Ovary (tissue), 3 donors: ENCODE measurements around the gene UNC5C.

Experiments used
- CTCF ChIP-seq, 3 donors: fragments of 450-650 bp in 2 of 3; fragments of 200-600 bp in 1 of 3; IDR thresholded peaks; one replicate each; pipeline versions ENCODE4 v1.5.1 to v1.8.0; 2016 to 2022; ENCODE audit warnings: antibody characterized with exemption in 3 of 3, mild to moderate bottlenecking in 1 of 3
- EP300 ChIP-seq: sonication (generic); formaldehyde crosslinking; IDR thresholded peaks from one replicate; pipeline ENCODE4 v1.6.1; 2017; ENCODE audit warnings: antibody characterized with exemption
- POLR2A ChIP-seq: fragments of 450-650 bp; IDR thresholded peaks from one replicate; pipeline ENCODE4 v1.6.1; 2017; ENCODE audit warnings: antibody characterized with exemption, mild to moderate bottlenecking, moderate library complexity
- donor health status: DM: no; HTN: no; CAD: no.

GRCh38 chr4:95462921-95463320 lies 85.9 kb downstream of the UNC5C start:
- TF ChIP-seq POLR2A, result no peak
- no peak for TF ChIP-seq CTCF (IDR thresholded peaks at IDR 0.05)
- TF ChIP-seq EP300, result no peak
